ENCODE results near the gene HSF2BP.
A peak's percentile ranks its signal among the peaks of the same experiment; 100 is the strongest.

Gene HSF2BP

DNA sequence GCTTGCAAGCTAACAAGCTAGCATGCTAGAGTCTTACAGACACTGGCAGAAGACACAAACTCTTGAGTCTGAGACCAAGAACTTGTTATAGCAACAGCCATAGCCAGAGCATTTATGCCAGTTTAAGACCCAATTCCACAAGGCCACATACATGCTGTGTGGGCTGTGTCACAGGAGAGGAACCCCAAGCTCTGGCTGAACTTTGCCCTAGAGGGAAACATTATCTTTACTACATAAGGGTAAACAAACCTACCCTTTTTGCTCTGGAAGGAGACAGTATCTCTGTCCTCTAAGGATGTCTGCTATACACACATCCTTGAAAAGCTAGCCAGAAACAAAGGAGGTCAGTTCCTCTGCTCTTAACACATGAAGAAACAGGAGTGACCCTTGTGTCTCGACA lies 70.3 kb downstream of the HSF2BP start:
- H3K4me3 ChIP-seq (ENCODE audit: low read depth, low read length), result no peak overlapping the region
- DNase-seq (ENCODE audit: low read depth), result no peak
- no peak for TF ChIP-seq POLR2A (IDR thresholded peaks at IDR 0.05; ENCODE audit: extremely low read depth, insufficient read length)
- TF ChIP-seq, protein P1, sequence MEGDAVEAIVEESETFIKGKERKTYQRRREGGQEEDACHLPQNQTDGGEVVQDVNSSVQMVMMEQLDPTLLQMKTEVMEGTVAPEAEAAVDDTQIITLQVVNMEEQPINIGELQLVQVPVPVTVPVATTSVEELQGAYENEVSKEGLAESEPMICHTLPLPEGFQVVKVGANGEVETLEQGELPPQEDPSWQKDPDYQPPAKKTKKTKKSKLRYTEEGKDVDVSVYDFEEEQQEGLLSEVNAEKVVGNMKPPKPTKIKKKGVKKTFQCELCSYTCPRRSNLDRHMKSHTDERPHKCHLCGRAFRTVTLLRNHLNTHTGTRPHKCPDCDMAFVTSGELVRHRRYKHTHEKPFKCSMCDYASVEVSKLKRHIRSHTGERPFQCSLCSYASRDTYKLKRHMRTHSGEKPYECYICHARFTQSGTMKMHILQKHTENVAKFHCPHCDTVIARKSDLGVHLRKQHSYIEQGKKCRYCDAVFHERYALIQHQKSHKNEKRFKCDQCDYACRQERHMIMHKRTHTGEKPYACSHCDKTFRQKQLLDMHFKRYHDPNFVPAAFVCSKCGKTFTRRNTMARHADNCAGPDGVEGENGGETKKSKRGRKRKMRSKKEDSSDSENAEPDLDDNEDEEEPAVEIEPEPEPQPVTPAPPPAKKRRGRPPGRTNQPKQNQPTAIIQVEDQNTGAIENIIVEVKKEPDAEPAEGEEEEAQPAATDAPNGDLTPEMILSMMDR (IDR thresholded peaks at IDR 0.05; ENCODE audit: low read depth, low read length), result no peak
- TF ChIP-seq, protein P2, sequence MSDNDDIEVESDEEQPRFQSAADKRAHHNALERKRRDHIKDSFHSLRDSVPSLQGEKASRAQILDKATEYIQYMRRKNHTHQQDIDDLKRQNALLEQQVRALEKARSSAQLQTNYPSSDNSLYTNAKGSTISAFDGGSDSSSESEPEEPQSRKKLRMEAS (IDR thresholded peaks at IDR 0.05; ENCODE audit: low read depth, low read length), result no peak
- no peak for TF ChIP-seq MYC (IDR thresholded peaks at IDR 0.05; ENCODE audit: low read depth, low read length)

DNA sequence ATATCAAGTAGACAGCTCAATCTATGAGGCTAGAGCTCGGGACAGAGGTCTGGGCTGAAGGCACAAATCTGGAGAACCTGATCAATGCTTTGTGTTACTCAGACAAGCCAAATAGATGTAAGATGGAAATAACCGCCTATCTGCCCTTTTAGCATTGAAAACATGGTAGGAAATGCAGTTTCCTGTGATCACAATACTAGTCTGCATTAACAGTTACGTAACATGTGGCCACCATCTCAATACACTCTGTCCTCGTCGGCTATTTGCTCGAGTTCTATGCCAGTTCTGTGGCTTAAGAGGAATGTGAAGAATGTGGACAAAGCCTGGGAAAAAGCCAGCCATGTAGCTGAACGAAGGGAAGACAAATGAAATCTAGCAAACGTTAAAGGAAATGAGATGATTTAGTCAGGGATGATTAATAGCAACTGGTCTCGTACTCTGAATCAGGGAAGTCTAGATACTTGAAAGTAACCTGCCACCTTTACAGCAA lies 73.3 kb downstream of the HSF2BP start:
- TF ChIP-seq, protein P2 (IDR thresholded peaks at IDR 0.05; ENCODE audit: low read depth, low read length), result 0 out of 2 replicates have a peak, but pooled peaks have one; percentile 32
- TF ChIP-seq, protein P1 (IDR thresholded peaks at IDR 0.05; ENCODE audit: low read depth, low read length), result no peak
- peak; percentile 48 for DNase-seq (ENCODE audit: low read depth)
- H3K4me3 ChIP-seq (ENCODE audit: low read depth, low read length), result no peak overlapping the region

DNA sequence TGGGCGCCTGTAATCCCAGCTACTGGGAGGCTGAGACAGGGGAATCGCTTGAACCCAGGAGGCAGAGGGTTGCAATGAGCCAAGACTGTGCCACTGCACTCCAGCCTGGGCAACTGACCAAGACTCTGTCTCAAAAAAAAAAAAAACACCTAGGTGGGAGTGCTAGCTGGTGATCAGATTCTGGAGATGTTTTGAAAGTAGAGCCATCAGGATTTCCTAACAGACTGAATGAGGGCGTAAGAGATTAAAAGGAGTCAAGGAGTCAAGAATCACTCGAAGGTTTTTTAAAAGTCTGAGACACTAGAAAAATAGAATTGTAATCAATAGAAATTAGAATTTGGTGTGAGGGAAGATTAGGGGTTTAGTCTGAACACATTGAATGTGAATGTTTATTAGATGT lies 73.8 kb downstream of the HSF2BP start:
- H3K4me3 ChIP-seq (ENCODE audit: low read depth, low read length), result no peak overlapping the region
- no peak for TF ChIP-seq POLR2A (IDR thresholded peaks at IDR 0.05; ENCODE audit: extremely low read depth, insufficient read length)
- TF ChIP-seq, protein P1 (IDR thresholded peaks at IDR 0.05; ENCODE audit: low read depth, low read length), result no peak
- DNase-seq (ENCODE audit: low read depth), result no peak

DNA sequence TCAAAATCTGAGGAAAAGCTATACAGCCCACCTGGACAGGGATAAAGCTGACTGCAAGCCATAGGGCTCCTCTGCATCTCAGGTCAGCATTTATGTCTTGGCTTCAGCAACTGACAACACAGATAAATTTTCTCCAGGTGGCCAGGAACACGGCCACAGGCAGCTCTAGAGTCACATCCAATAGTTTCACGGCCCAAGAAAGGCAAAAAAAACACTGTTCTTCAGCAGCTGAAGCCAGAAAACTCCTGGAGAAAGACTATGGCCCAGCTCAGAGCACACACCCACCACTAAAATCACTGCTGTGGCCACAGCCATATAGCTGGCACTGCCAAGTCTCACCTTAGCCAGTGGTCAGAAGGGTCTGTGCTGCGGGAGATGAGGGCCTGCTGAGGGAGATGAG lies 77.8 kb downstream of the HSF2BP start:
- no peak overlapping the region for H3K4me3 ChIP-seq (ENCODE audit: low read depth, low read length)
- no peak for DNase-seq (ENCODE audit: low read depth)
- TF ChIP-seq, protein P1 (IDR thresholded peaks at IDR 0.05; ENCODE audit: low read depth, low read length), result no peak
- TF ChIP-seq, protein P2 (IDR thresholded peaks at IDR 0.05; ENCODE audit: low read depth, low read length), result no peak
- no peak for TF ChIP-seq MYC (IDR thresholded peaks at IDR 0.05; ENCODE audit: low read depth, low read length)
- no peak for TF ChIP-seq POLR2A (IDR thresholded peaks at IDR 0.05; ENCODE audit: extremely low read depth, insufficient read length)

DNA sequence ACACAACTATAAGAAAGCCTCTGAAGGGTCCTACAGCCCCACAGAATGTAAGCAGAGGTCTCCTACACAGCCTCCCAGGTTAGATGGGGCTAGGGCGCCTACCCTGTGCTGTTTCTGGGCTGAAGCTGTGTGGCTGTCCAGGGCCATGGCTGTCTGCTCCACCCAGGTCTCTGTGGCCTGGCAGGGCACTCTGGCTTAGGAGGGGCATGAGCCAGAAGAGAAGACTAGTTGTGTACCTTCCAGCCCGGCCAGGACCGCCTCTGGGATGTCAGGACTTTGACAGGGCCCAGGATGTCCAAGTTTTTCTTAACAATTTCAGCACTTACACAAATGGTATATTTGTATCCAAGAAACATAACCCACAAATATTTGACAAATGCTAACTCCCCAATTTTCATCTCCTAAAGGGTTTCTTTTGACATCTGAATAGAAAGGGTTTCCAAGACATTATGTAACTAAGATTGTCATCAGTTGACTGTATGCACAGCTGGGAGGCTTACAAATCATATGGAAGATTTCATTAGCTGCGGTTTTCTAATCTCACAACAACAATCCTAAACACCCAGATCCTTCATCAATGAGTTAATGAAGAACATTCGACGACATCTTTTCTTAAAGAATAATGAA lies 80.5 kb downstream of the HSF2BP start:
- no peak overlapping the region for H3K4me3 ChIP-seq (ENCODE audit: low read depth, low read length)
- TF ChIP-seq, protein P1 (IDR thresholded peaks at IDR 0.05; ENCODE audit: low read depth, low read length), result no peak
- no peak for DNase-seq (ENCODE audit: low read depth)

DNA sequence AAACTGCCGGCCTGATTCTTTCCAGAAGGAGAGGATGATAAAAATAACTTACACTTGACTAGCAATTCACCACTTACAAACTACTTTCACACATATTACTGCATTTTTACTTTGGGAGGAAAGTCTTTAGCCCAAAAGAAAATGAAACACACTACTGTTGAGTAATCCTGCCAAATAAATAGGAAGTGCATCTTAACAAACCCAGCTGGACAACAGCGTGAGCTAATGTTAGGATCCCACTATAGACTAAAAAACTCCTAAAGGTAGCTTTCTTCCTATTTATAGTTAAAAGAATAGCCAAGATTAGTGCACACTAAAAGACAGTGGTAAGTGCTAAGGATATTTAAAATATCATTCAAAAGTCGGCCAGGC lies 83.8 kb downstream of the HSF2BP start:
- H3K4me3 ChIP-seq (ENCODE audit: low read depth, low read length), result no peak overlapping the region
- DNase-seq (ENCODE audit: low read depth), result no peak
- TF ChIP-seq, protein P1 (IDR thresholded peaks at IDR 0.05; ENCODE audit: low read depth, low read length), result no peak
- TF ChIP-seq, protein P2 (IDR thresholded peaks at IDR 0.05; ENCODE audit: low read depth, low read length), result no peak
- TF ChIP-seq POLR2A (IDR thresholded peaks at IDR 0.05; ENCODE audit: extremely low read depth, insufficient read length) (no peak), MYC (IDR thresholded peaks at IDR 0.05; ENCODE audit: low read depth, low read length) (no peak)

Data from NB4 (cell line).